ENCODE results near the gene CHST8. TPM values are rescaled to one million over a fixed set of nuclear protein-coding genes. Genes with fewer than 3 reads are reported as not detected.

CHST8 gene
- total RNA-seq (0.27 TPM), polyA plus RNA-seq (not detected)

DNA sequence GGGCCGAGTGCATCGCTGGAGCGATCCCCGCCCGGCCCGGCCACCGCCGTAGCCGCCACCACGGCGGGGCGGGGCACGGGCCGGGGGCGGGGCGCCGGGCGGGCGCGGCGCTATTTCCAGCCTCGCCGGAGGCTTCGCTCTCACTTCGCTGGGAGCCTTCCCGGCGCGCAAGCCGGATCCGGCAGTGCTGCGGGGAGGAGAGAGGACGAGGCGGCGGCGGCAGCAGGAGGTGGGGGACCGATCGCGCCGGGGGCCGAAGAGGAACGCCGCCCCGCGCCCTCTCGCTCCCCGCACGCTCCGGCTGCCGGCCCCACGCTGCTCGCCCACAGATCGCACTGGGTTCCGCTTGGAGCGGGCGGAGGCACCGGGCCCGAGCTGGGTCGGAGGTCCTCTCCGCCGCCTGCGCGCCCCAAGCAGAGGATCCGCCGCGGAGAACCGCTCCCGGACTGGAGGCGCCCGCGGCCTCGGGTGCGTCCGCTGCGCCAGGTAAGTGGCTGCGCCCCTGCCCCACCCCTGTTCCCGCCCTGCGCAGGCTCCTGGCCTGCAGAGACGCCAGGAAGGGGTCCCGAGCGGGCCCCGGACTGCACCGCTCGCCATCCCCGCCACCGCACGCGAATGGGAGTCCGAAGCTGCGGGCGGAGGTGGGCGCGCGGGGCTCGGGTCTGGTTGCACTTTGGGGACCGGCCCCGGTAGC lies at the start of gene CHST8:
Gene CHST8 (plus strand): TSS at position 143 of the 694 bp plus-strand sequence. CDS start 67,309 bp downstream, outside the sequence.
- Mint-ChIP-seq H3K27ac (no peak within 1 kb of the TSS), H3K36me3 (no peaks in the 10 kb centered on the region), H3K4me1 (peaks cover 0 to 3% (median 0%) of the 10 kb centered on the region in 4 donors), H3K9me3 (peaks cover 0 to 3% (median 0%) of the 10 kb centered on the region in 7 donors), H3K27me3 (peaks cover 46% of the 10 kb centered on the region), H3K4me3 (no peak within 1 kb of the TSS)
- Histone ChIP-seq H3K4me3 (ENCODE audit: low read depth, low read length) (no peak within 1 kb of the TSS), H3K27me3 (ENCODE audit: control insufficient read depth, insufficient read depth, low read length) (peaks cover 4% of the 10 kb centered on the region), H3K9me3 (ENCODE audit: control insufficient read depth in 2 of 2, low read length in 2 of 2) (no peaks in the 10 kb centered on the region), H3K4me1 (ENCODE audit: control insufficient read depth, insufficient read depth, low read length, poor library complexity, severe bottlenecking) (no peaks in the 10 kb centered on the region), H3K27ac (ENCODE audit: insufficient read depth, low read length, poor library complexity, severe bottlenecking) (no peak within 1 kb of the TSS), H3K36me3 (ENCODE audit: control insufficient read depth, insufficient read depth, low read length) (no peaks in the 10 kb centered on the region)
- DNase-seq (no peak), ATAC-seq (ENCODE audit: low read depth in 2 of 2) (no peak)

DNA sequence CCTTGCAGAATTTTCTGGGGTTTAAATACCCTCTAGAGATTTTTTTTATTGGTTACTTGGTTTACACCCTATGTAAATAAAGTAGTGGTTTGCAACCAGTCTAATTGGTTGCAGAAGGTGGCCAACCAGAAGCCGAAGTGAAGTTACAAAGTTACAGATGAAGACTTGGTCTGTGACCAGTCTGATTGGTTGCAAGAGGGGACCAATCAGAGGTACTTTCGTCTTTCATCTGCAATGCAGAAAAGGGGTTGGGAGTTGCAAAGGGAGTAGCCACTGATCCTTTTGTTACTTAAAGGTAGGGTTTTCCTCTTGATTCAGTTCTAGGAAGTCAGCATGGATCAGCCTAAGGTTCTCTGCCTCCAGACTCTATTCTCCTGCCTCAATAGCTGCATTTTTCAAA lies 48.8 kb upstream of the CHST8 start:
- Mint-ChIP-seq H3K4me3 (no peak overlapping the region), H3K4me1 (no peaks in the 10 kb centered on the region)
- H3K4me1 ChIP-seq (ENCODE audit: control insufficient read depth, insufficient read depth, low read length, poor library complexity, severe bottlenecking), result no peaks in the 10 kb centered on the region

GRCh38 chr19:33574824-33575223 lies 46.9 kb upstream of the CHST8 start:
- DNase-seq (no peak), ATAC-seq (ENCODE audit: low read depth in 2 of 2) (no peak)
- no peaks in the 10 kb centered on the region for H3K36me3 Mint-ChIP-seq
- H3K27me3 Mint-ChIP-seq, result peaks cover 5% of the 10 kb centered on the region
- Histone ChIP-seq H3K27ac (ENCODE audit: insufficient read depth, low read length, poor library complexity, severe bottlenecking) (no peak overlapping the region), H3K27me3 (ENCODE audit: control insufficient read depth, insufficient read depth, low read length) (no peaks in the 10 kb centered on the region), H3K4me3 (ENCODE audit: low read depth, low read length) (no peak overlapping the region), H3K4me1 (ENCODE audit: control insufficient read depth, insufficient read depth, low read length, poor library complexity, severe bottlenecking) (no peaks in the 10 kb centered on the region), H3K9me3 (ENCODE audit: control insufficient read depth in 2 of 2, low read length in 2 of 2) (peaks cover 8 to 12% of the 10 kb centered on the region in 2 experiments), H3K36me3 (ENCODE audit: control insufficient read depth, insufficient read depth, low read length) (no peaks in the 10 kb centered on the region)
- no peak overlapping the region for H3K27ac Mint-ChIP-seq
- H3K4me3 Mint-ChIP-seq, result no peak overlapping the region
- H3K4me1 Mint-ChIP-seq, result no peaks in the 10 kb centered on the region
- peaks cover 0 to 22% (median 6%) of the 10 kb centered on the region in 7 donors for H3K9me3 Mint-ChIP-seq

More for the DNA sequence above, 48.8 kb upstream of the CHST8 start:
- no peak for DNase-seq
- Mint-ChIP-seq H3K36me3 (no peaks in the 10 kb centered on the region), H3K27me3 (peaks cover 11% of the 10 kb centered on the region), H3K27ac (no peak overlapping the region), H3K9me3 (peaks cover 0 to 22% (median 6%) of the 10 kb centered on the region in 7 donors)
- H3K4me3 ChIP-seq (ENCODE audit: low read depth, low read length), result no peak overlapping the region
- no peaks in the 10 kb centered on the region for H3K27me3 ChIP-seq (ENCODE audit: control insufficient read depth, insufficient read depth, low read length)
- peaks cover 8 to 12% of the 10 kb centered on the region in 2 experiments for H3K9me3 ChIP-seq (ENCODE audit: control insufficient read depth in 2 of 2, low read length in 2 of 2)
- no peak for ATAC-seq (ENCODE audit: low read depth in 2 of 2)
- no peak overlapping the region for H3K27ac ChIP-seq (ENCODE audit: insufficient read depth, low read length, poor library complexity, severe bottlenecking)
- H3K36me3 ChIP-seq (ENCODE audit: control insufficient read depth, insufficient read depth, low read length), result no peaks in the 10 kb centered on the region

- Mint-ChIP-seq H3K36me3 (no peaks in the 10 kb centered on the region), H3K4me3 (no peak overlapping the region), H3K27ac (no peak overlapping the region), H3K4me1 (no peaks in the 10 kb centered on the region), H3K27me3 (no peaks in the 10 kb centered on the region), H3K9me3 (peaks cover 0 to 18% (median 3%) of the 10 kb centered on the region in 7 donors)
- Histone ChIP-seq H3K36me3 (ENCODE audit: control insufficient read depth, insufficient read depth, low read length) (no peaks in the 10 kb centered on the region), H3K27ac (ENCODE audit: insufficient read depth, low read length, poor library complexity, severe bottlenecking) (no peak overlapping the region), H3K4me1 (ENCODE audit: control insufficient read depth, insufficient read depth, low read length, poor library complexity, severe bottlenecking) (no peaks in the 10 kb centered on the region), H3K4me3 (ENCODE audit: low read depth, low read length) (no peak overlapping the region), H3K27me3 (ENCODE audit: control insufficient read depth, insufficient read depth, low read length) (no peaks in the 10 kb centered on the region), H3K9me3 (ENCODE audit: control insufficient read depth in 2 of 2, low read length in 2 of 2) (peaks cover 4 to 12% of the 10 kb centered on the region in 2 experiments)
- ATAC-seq (ENCODE audit: low read depth in 2 of 2) (no peak), DNase-seq (no peak)
Observed at GRCh38 chr19:33578697-33579096, 43.1 kb upstream of the CHST8 start.

- Mint-ChIP-seq H3K4me3 (no peak overlapping the region), H3K4me1 (no peaks in the 10 kb centered on the region), H3K9me3 (peaks cover 0 to 5% (median 0%) of the 10 kb centered on the region in 7 donors), H3K27ac (no peak overlapping the region), H3K27me3 (no peaks in the 10 kb centered on the region), H3K36me3 (no peaks in the 10 kb centered on the region)
- DNase-seq, result no peak
- Histone ChIP-seq H3K27me3 (ENCODE audit: control insufficient read depth, insufficient read depth, low read length) (no peaks in the 10 kb centered on the region), H3K27ac (ENCODE audit: insufficient read depth, low read length, poor library complexity, severe bottlenecking) (no peak overlapping the region), H3K4me1 (ENCODE audit: control insufficient read depth, insufficient read depth, low read length, poor library complexity, severe bottlenecking) (no peaks in the 10 kb centered on the region), H3K9me3 (ENCODE audit: control insufficient read depth in 2 of 2, low read length in 2 of 2) (peaks cover under 1 to 2% of the 10 kb centered on the region in 2 experiments), H3K4me3 (ENCODE audit: low read depth, low read length) (no peak overlapping the region), H3K36me3 (ENCODE audit: control insufficient read depth, insufficient read depth, low read length) (no peaks in the 10 kb centered on the region)
- no peak for ATAC-seq (ENCODE audit: low read depth in 2 of 2)
Observed at GRCh38 chr19:33580026-33580644, 41.6 kb upstream of the CHST8 start.

DNA sequence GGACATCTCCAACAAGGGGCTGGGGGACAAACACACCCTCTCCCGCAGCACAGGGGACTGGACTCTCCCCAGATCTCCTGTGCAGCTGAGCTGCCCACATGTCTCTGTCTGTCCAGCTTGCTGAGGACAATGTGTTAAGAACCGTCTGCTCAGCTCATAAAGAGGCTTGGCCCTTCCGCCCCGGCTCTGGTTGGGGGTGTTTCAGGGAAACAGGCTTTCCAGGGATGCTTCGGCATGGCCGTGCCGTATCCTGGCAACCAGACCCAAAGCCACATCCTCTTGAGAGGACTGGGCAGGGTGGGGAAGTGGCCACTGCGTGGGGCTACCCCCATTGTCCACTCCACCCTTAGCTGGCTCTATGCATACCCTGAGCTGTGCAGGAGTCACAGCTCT lies 41.1 kb upstream of the CHST8 start:
- H3K27me3 ChIP-seq (ENCODE audit: control insufficient read depth, insufficient read depth, low read length), result no peaks in the 10 kb centered on the region
- Mint-ChIP-seq H3K27me3 (no peaks in the 10 kb centered on the region), H3K27ac (no peak overlapping the region), H3K9me3 (peaks cover 0 to 5% (median 0%) of the 10 kb centered on the region in 7 donors), H3K4me3 (no peak overlapping the region), H3K36me3 (no peaks in the 10 kb centered on the region), H3K4me1 (no peaks in the 10 kb centered on the region)
- H3K27ac ChIP-seq (ENCODE audit: insufficient read depth, low read length, poor library complexity, severe bottlenecking), result no peak overlapping the region
- no peaks in the 10 kb centered on the region for H3K9me3 ChIP-seq (ENCODE audit: control insufficient read depth in 2 of 2, low read length in 2 of 2)
- no peak for DNase-seq
- no peaks in the 10 kb centered on the region for H3K36me3 ChIP-seq (ENCODE audit: control insufficient read depth, insufficient read depth, low read length)
- ATAC-seq (ENCODE audit: low read depth in 2 of 2), result no peak
- no peak overlapping the region for H3K4me3 ChIP-seq (ENCODE audit: low read depth, low read length)
- H3K4me1 ChIP-seq (ENCODE audit: control insufficient read depth, insufficient read depth, low read length, poor library complexity, severe bottlenecking), result no peaks in the 10 kb centered on the region

- Mint-ChIP-seq H3K27ac (no peak overlapping the region), H3K36me3 (no peaks in the 10 kb centered on the region), H3K27me3 (no peaks in the 10 kb centered on the region), H3K4me1 (no peaks in the 10 kb centered on the region), H3K4me3 (no peak overlapping the region), H3K9me3 (peaks cover 0 to 14% (median 0%) of the 10 kb centered on the region in 7 donors)
- Histone ChIP-seq H3K4me3 (ENCODE audit: low read depth, low read length) (no peak overlapping the region), H3K27ac (ENCODE audit: insufficient read depth, low read length, poor library complexity, severe bottlenecking) (no peak overlapping the region), H3K9me3 (ENCODE audit: control insufficient read depth in 2 of 2, low read length in 2 of 2) (peaks cover 0 to 10% of the 10 kb centered on the region in 2 experiments), H3K27me3 (ENCODE audit: control insufficient read depth, insufficient read depth, low read length) (no peaks in the 10 kb centered on the region), H3K4me1 (ENCODE audit: control insufficient read depth, insufficient read depth, low read length, poor library complexity, severe bottlenecking) (no peaks in the 10 kb centered on the region), H3K36me3 (ENCODE audit: control insufficient read depth, insufficient read depth, low read length) (no peaks in the 10 kb centered on the region)
- ATAC-seq (ENCODE audit: low read depth in 2 of 2) (no peak), DNase-seq (no peak)
Observed at GRCh38 chr19:33582914-33583313, 38.8 kb upstream of the CHST8 start.

Data from CD4-positive, CD25-positive, alpha-beta regulatory T cell (primary cell).